ENCODE results near the gene NELL2. TPM values are rescaled to one million over a fixed set of nuclear protein-coding genes. Genes with fewer than 3 reads are reported as not detected.

NELL2 gene
- total RNA-seq, 4 donors from 2014 or later, result 0.23 to 11.4 (median 1.7) TPM

- H3K27ac ChIP-seq, result no peak overlapping the region
- intact Hi-C loops (cut with DNase I), result no loop called here
- H3K36me3 ChIP-seq, result no peaks in the 10 kb centered on the region
- no peak for DNase-seq
- H3K27me3 ChIP-seq, result no peaks in the 10 kb centered on the region
- 68 to 93% methylated on average over 2 of the region's 2 CpGs for WGBS, 2 donors
- no peak for TF ChIP-seq CTCF (IDR thresholded peaks at IDR 0.05)
- no peak for TF ChIP-seq POLR2A (IDR thresholded peaks at IDR 0.05)
- no peaks in the 10 kb centered on the region for H3K9me3 ChIP-seq
- no peak overlapping the region for H3K4me3 ChIP-seq
- no peaks in the 10 kb centered on the region for H3K4me1 ChIP-seq
Measured at GRCh38 chr12:44780221-44780790, 95.8 kb downstream of the NELL2 start.

DNA sequence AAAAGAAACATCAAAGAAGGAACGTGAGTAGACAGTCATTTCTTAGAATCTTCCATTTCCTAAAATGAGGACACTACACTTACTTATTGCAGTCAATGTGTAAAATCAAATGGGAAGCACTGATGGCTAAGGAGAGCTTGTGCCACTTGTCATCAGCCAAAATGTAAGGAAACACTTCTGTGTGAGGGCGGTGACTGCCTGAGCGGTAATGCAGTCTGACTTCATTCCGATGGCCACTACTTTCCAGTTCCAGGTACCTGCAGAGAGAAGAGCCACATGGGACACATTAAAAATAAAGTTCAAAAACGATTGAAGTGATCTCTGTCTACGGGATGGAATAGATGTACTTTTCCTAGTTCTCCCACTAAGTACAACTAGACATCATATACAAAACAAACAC is 96.3 kb downstream of the NELL2 start:
- H3K9me3 ChIP-seq, result no peaks in the 10 kb centered on the region
- H3K4me3 ChIP-seq, result no peak overlapping the region
- no peaks in the 10 kb centered on the region for H3K27me3 ChIP-seq
- WGBS, 2 donors, result 82 to 85% methylated on average over 6 of the region's 6 CpGs
- no peaks in the 10 kb centered on the region for H3K4me1 ChIP-seq
- no peak overlapping the region for H3K27ac ChIP-seq
- no peaks in the 10 kb centered on the region for H3K36me3 ChIP-seq
- intact Hi-C loops (cut with DNase I), result no loop called here
- no peak for DNase-seq
- TF ChIP-seq CTCF (IDR thresholded peaks at IDR 0.05) (no peak), POLR2A (IDR thresholded peaks at IDR 0.05) (no peak)

DNA sequence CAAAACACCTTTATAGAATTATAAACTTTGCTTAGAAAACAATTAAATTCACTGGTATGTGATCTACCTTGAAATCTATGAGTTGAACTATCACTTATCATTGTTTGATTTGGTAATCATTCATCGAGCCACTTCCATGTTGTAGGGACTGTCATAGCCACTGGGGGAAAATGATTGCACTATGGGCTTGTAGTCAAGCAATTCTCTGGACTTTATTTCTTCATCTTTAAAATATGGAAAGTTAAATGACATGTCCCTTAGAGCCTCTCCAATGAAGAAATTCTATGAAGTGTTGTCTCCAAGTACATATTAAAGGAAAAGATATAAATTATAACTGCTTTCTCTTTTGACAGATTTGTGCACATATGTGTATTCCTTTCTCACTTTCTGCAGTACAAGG is 97.3 kb downstream of the NELL2 start:
- no peak overlapping the region for H3K4me3 ChIP-seq
- WGBS, 2 donors, result 75 to 81% methylated on average over 1 of the region's 1 CpG
- H3K36me3 ChIP-seq, result no peaks in the 10 kb centered on the region
- no peak overlapping the region for H3K27ac ChIP-seq
- no peaks in the 10 kb centered on the region for H3K4me1 ChIP-seq
- H3K27me3 ChIP-seq, result no peaks in the 10 kb centered on the region
- H3K9me3 ChIP-seq, result no peaks in the 10 kb centered on the region
- intact Hi-C loops (cut with DNase I), result no loop called here
- no peak for TF ChIP-seq CTCF (IDR thresholded peaks at IDR 0.05)
- no peak for DNase-seq

DNA sequence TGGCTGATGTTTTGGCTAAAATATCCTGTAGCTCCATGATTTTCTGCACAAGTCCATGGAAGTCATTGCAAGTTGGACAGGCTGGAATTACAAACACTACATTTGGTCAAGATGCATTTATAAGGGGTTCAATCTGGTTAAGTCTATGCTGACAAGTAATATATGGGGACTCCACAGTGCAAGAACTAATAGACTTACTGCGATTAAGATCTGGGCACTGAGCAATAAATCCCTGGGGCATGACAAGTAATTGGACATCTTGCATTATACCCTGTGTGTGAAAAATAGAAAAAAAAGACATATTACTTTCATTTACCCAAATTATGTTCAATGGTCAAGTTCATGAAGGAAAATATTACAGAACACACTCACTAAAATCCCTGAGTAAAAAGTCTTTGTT is 99.1 kb downstream of the NELL2 start:
- WGBS, 2 donors, result 88 to 100% methylated on average over 1 of the region's 1 CpG
- TF ChIP-seq POLR2A (IDR thresholded peaks at IDR 0.05) (no peak), CTCF (IDR thresholded peaks at IDR 0.05) (no peak)
- no peak for DNase-seq
- no peaks in the 10 kb centered on the region for H3K27me3 ChIP-seq
- no peak overlapping the region for H3K4me3 ChIP-seq
- H3K36me3 ChIP-seq, result no peaks in the 10 kb centered on the region
- no peaks in the 10 kb centered on the region for H3K4me1 ChIP-seq
- no peak overlapping the region for H3K27ac ChIP-seq
- intact Hi-C loops (cut with DNase I), result no loop called here
- H3K9me3 ChIP-seq, result no peaks in the 10 kb centered on the region

DNA sequence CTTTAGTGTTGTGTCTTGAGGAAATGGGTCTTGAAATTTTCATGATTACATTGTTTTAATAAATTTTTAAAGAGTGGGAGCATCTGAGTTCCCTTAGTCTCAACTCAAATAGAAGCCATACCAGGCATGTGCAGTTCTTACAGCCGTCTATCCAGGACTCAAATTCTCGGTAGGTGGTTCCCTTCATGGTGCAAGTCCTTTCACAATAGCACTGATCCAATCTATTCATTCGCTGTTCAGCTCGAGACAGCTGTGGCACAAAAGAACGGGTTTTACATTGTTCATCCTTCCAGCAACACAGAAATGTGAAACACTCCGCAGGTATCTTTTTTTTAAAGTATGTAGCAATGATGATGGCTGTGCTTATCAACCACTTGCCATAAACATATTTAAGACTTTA is 100.2 kb downstream of the NELL2 start:
- no peaks in the 10 kb centered on the region for H3K4me1 ChIP-seq
- WGBS, 2 donors, result 77 to 88% methylated on average over 6 of the region's 6 CpGs
- no peaks in the 10 kb centered on the region for H3K9me3 ChIP-seq
- no peak for TF ChIP-seq CTCF (IDR thresholded peaks at IDR 0.05)
- no peak overlapping the region for H3K4me3 ChIP-seq
- H3K36me3 ChIP-seq, result no peaks in the 10 kb centered on the region
- DNase-seq, result no peak
- H3K27ac ChIP-seq, result no peak overlapping the region
- H3K27me3 ChIP-seq, result no peaks in the 10 kb centered on the region
- intact Hi-C loops (cut with DNase I), result no loop called here

All from esophagus squamous epithelium (tissue), 5 donors.